H1 (cell line): ENCODE measurements around the gene NUP85. TPM values are rescaled to one million over a fixed set of nuclear protein-coding genes. Genes with fewer than 3 reads are reported as not detected.

ENCODE experiments used
- CTCF ChIA-PET: fragments of 300-600 bp; sonication (Branson Sonifier 250); formaldehyde crosslinking; loops from one replicate; lab custom pipeline; 2021; ENCODE audit not compliant: partially characterized antibody; lab: Charles Lee
- POLR2A ChIA-PET: fragments of 300-600 bp; sonication (Branson Sonifier 250); formaldehyde crosslinking; loops from one replicate; lab custom pipeline; 2021; ENCODE audit warnings: inconsistent platforms; ENCODE audit not compliant: partially characterized antibody; lab: Charles Lee
- DNase-seq, 2 experiments: peaks; one replicate each; pipeline versions ENCODE4 v3.0.0 to v3.0.0-alpha.2; 2010 to 2022; ENCODE audit warnings: low spot score in 2 of 2, low read depth in 1 of 2, mixed read lengths in 1 of 2
- FAIRE-seq: peaks from 2 replicates; lab custom pipeline; 2011; peaks lifted over from hg19 to GRCh38; lab: Jason Lieb, UNC
- H2AFZ ChIP-seq: 2 replicates; pipeline ENCODE4 v1.8.1; 2012; ENCODE audit warnings: low read length, inconsistent platforms
- H2AK5ac ChIP-seq: 2 replicates; pipeline ENCODE4 v1.6.1; 2013; ENCODE audit warnings: low read depth, low read length
- H2BK120ac ChIP-seq: replicated peaks from 2 replicates; pipeline ENCODE3; 2013; ENCODE audit warnings: low read depth, low read length, inconsistent platforms
- H2BK12ac ChIP-seq: 2 replicates; pipeline ENCODE4 v1.6.1; 2013; ENCODE audit warnings: low read depth, low read length
- H2BK15ac ChIP-seq: 2 replicates; pipeline ENCODE4 v1.6.1; 2013; ENCODE audit warnings: low read length
- H2BK20ac ChIP-seq: 2 replicates; pipeline ENCODE4 v1.6.1; 2013; ENCODE audit warnings: low read length
- H2BK5ac ChIP-seq: 2 replicates; pipeline ENCODE4 v1.6.1; 2013; ENCODE audit warnings: low read depth, low read length
- H3K14ac ChIP-seq: 2 replicates; pipeline ENCODE4 v1.6.1; 2013; ENCODE audit warnings: inconsistent platforms; ENCODE audit not compliant: insufficient read length
- H3K18ac ChIP-seq: 2 replicates; pipeline ENCODE4 v1.6.1; 2013; ENCODE audit warnings: low read length; ENCODE audit errors: extremely low read depth
- H3K23ac ChIP-seq: 2 replicates; pipeline ENCODE4 v1.6.1; 2013; ENCODE audit warnings: inconsistent platforms; ENCODE audit not compliant: insufficient read length
- H3K23me2 ChIP-seq: 2 replicates; pipeline ENCODE4 v1.6.1; 2013; ENCODE audit warnings: low read depth, low read length
- H3K27ac ChIP-seq: 2 replicates; pipeline ENCODE4 v1.6.1; 2011; ENCODE audit warnings: low read depth, low read length, inconsistent platforms
- H3K27me3 ChIP-seq, 4 experiments: replicated peaks in 1 of 4; 1 replicate in 1 of 4; 2 replicates in 3 of 4; pipeline versions ENCODE4 v1.6.1 to v1.8.1; 2011 to 2013; ENCODE audit warnings: low read length in 3 of 4, mild to moderate bottlenecking in 3 of 4, inconsistent platforms in 2 of 4, mixed read lengths in 2 of 4, moderate library complexity in 1 of 4; ENCODE audit not compliant: control insufficient read depth in 3 of 4, insufficient read depth in 3 of 4; ENCODE audit errors: extremely low read depth in 1 of 4
- H3K36me3 ChIP-seq, 4 experiments: 2 replicates each; pipeline versions ENCODE4 v1.6.1 to v1.8.1; 2011 to 2013; ENCODE audit warnings: mild to moderate bottlenecking in 4 of 4, low read length in 3 of 4, moderate library complexity in 2 of 4, control low read depth in 1 of 4, inconsistent platforms in 1 of 4; ENCODE audit not compliant: insufficient read depth in 4 of 4, control insufficient read depth in 2 of 4
- H3K4ac ChIP-seq: replicated peaks from 2 replicates; pipeline ENCODE3; 2013; ENCODE audit warnings: low read length, low read depth, mixed read lengths, inconsistent platforms; ENCODE audit not compliant: insufficient read length
- H3K4me1 ChIP-seq, 4 experiments: replicated peaks in 1 of 4; 1 replicate in 1 of 4; 2 replicates in 3 of 4; pipeline versions ENCODE4 v1.6.1 to v1.8.1; 2011 to 2013; ENCODE audit warnings: low read length in 3 of 4, inconsistent platforms in 2 of 4, mixed read lengths in 1 of 4; ENCODE audit not compliant: insufficient read depth in 4 of 4, control insufficient read depth in 3 of 4
- H3K4me2 ChIP-seq, 2 experiments: 2 replicates each; pipeline versions ENCODE4 v1.6.1 to v1.8.1; 2011 to 2013; ENCODE audit warnings: low read depth in 2 of 2, low read length in 2 of 2, control low read depth in 1 of 2, inconsistent platforms in 1 of 2, mild to moderate bottlenecking in 1 of 2; ENCODE audit not compliant: insufficient read depth in 1 of 2
- H3K4me3 ChIP-seq, 4 experiments: fragments of 200-600, 300-600 bp in 1 of 4; sonication (generic), shearing (Covaris generic), sonication (Bioruptor Twin) in 1 of 4; 2 replicates each; pipeline versions ENCODE4 v1.5.1 to v1.8.1; 2011 to 2016; ENCODE audit warnings: low read length in 4 of 4, low read depth in 3 of 4, control low read depth in 2 of 4, inconsistent platforms in 2 of 4, mild to moderate bottlenecking in 2 of 4, mixed read lengths in 1 of 4, moderate library complexity in 1 of 4; ENCODE audit not compliant: insufficient read depth in 2 of 4; ENCODE audit errors: extremely low read depth in 1 of 4
- H3K56ac ChIP-seq: replicated peaks from 2 replicates; pipeline ENCODE3; 2013; ENCODE audit warnings: low read depth, mild to moderate bottlenecking, mixed read lengths, low read length, inconsistent platforms; ENCODE audit not compliant: insufficient read length
- H3K79me1 ChIP-seq: 2 replicates; pipeline ENCODE4 v1.6.1; 2013; ENCODE audit warnings: low read depth, low read length, control low read depth
- H3K79me2 ChIP-seq, 2 experiments: 2 replicates each; pipeline versions ENCODE4 v1.6.1 to v1.8.1; 2012 to 2013; ENCODE audit warnings: low read length in 2 of 2, mild to moderate bottlenecking in 2 of 2, inconsistent platforms in 1 of 2; ENCODE audit not compliant: insufficient read depth in 2 of 2, control insufficient read depth in 1 of 2
- H3K9ac ChIP-seq, 4 experiments: replicated peaks in 1 of 4; 1 replicate in 1 of 4; 2 replicates in 3 of 4; pipeline versions ENCODE4 v1.6.1 to v1.8.1; 2011 to 2013; ENCODE audit warnings: low read depth in 3 of 4, low read length in 3 of 4, control low read depth in 2 of 4, mild to moderate bottlenecking in 2 of 4, moderate library complexity in 2 of 4, inconsistent platforms in 1 of 4; ENCODE audit errors: extremely low read depth in 1 of 4
- H3K9me3 ChIP-seq, 2 experiments: 2 replicates each; pipeline versions ENCODE4 v1.6.1 to v1.8.1; 2012 to 2013; ENCODE audit warnings: mild to moderate bottlenecking in 2 of 2, moderate library complexity in 2 of 2, control low read depth in 1 of 2, inconsistent platforms in 1 of 2, low read depth in 1 of 2, low read length in 1 of 2, mixed read lengths in 1 of 2; ENCODE audit not compliant: insufficient read depth in 2 of 2
- H4K20me1 ChIP-seq, 2 experiments: replicated peaks in 1 of 2; 2 replicates each; pipeline versions ENCODE3 to v1.8.1; 2011 to 2013; ENCODE audit warnings: inconsistent platforms in 2 of 2, low read length in 2 of 2, mild to moderate bottlenecking in 1 of 2; ENCODE audit not compliant: insufficient read depth in 2 of 2, control insufficient read depth in 1 of 2
- H4K5ac ChIP-seq: 2 replicates; pipeline ENCODE4 v1.6.1; 2013; ENCODE audit warnings: low read length, low read depth, mixed read lengths, inconsistent platforms; ENCODE audit not compliant: insufficient read length
- H4K8ac ChIP-seq: 2 replicates; pipeline ENCODE4 v1.8.0; 2013; ENCODE audit warnings: mild to moderate bottlenecking, moderate library complexity, low read length, inconsistent platforms; ENCODE audit not compliant: insufficient read depth; ENCODE audit errors: extremely low read depth
- H4K91ac ChIP-seq: replicated peaks from 2 replicates; pipeline ENCODE3; 2013; ENCODE audit warnings: low read length, mixed read lengths, inconsistent platforms; ENCODE audit not compliant: insufficient read length
- ASH2L ChIP-seq: fragments of 200-600, 300-600 bp; sonication (generic); IDR thresholded peaks from one replicate; pipeline ENCODE4 v1.7.1; 2017; ENCODE audit warnings: low read length
- CHD1 ChIP-seq: IDR thresholded peaks from 2 replicates; pipeline ENCODE4 v1.6.1; 2012; ENCODE audit warnings: low read depth, low read length, improper control_type of control experiment
- PHF8 ChIP-seq: fragments of 200-600 bp; sonication (generic); conservative IDR thresholded peaks from 2 replicates; pipeline ENCODE4 v1.7.1; 2012; ENCODE audit warnings: low read depth, mild to moderate bottlenecking, inconsistent platforms, low read length, moderate library complexity
- POLR2A ChIP-seq, 2 experiments: IDR thresholded peaks; 1 replicate in 1 of 2; 2 replicates in 1 of 2; pipeline ENCODE4 v1.6.1; 2011; ENCODE audit warnings: low read depth in 2 of 2, low read length in 2 of 2, mild to moderate bottlenecking in 2 of 2; ENCODE audit errors: control extremely low read depth in 1 of 2
- POU5F1 ChIP-seq: IDR thresholded peaks from 2 replicates; pipeline ENCODE4 v1.6.1; 2011; ENCODE audit warnings: low read depth, mild to moderate bottlenecking, low read length, moderate library complexity
- RNF2 ChIP-seq: fragments of 200-900, 300-1000 bp; sonication (generic); IDR thresholded peaks from 2 replicates; pipeline ENCODE4 v1.7.1; 2016; ENCODE audit warnings: borderline replicate concordance, low read depth, mild to moderate bottlenecking, antibody characterized with exemption, low read length; ENCODE audit not compliant: poor library complexity, severe bottlenecking; ENCODE audit errors: missing control alignments
- SIN3A ChIP-seq, 2 experiments: IDR thresholded peaks in 1 of 2; conservative IDR thresholded peaks in 1 of 2; 2 replicates each; pipeline ENCODE4 v1.6.1; 2011 to 2012; ENCODE audit warnings: low read length in 2 of 2, improper control_type of control experiment in 1 of 2, low read depth in 1 of 2, mild to moderate bottlenecking in 1 of 2
- SIX5 ChIP-seq: IDR thresholded peaks from 2 replicates; pipeline ENCODE4 v1.6.1; 2011; ENCODE audit warnings: mild to moderate bottlenecking, low read depth, low read length
- SP2 ChIP-seq: IDR thresholded peaks from 2 replicates; pipeline ENCODE4 v1.6.1; 2012; ENCODE audit warnings: mild to moderate bottlenecking, low read length, inconsistent platforms
- TAF1 ChIP-seq: IDR thresholded peaks from 2 replicates; pipeline ENCODE4 v1.6.1; 2011; ENCODE audit warnings: mild to moderate bottlenecking, low read depth, low read length
- TCF12 ChIP-seq: IDR thresholded peaks from 2 replicates; pipeline ENCODE4 v1.6.1; 2011; ENCODE audit warnings: low read depth, mild to moderate bottlenecking, low read length
- WGBS, 2 experiments: shearing (Covaris generic) in 1 of 2; methylation state at CpG; one replicate each; pipeline versions ENCODE4 v1.1.6 to v1.1.7; 2013 to 2015; ENCODE audit warnings: low lambda C conversion rate in 2 of 2, mixed read lengths in 2 of 2, inconsistent platforms in 1 of 2, low coverage in 1 of 2, missing lambda C conversion rate in 1 of 2; ENCODE audit not compliant: insufficient replicate concordance in 2 of 2, insufficient coverage in 1 of 2, insufficient read length in 1 of 2; ENCODE audit errors: extremely low coverage in 1 of 2, missing lambda C conversion rate in 1 of 2; 5-methylcytosine and 5-hydroxymethylcytosine counted together
- polyA plus RNA-seq, 7 experiments: library from polyadenylated mRNA; depleted of rRNA in 3 of 7; stranded (reverse) in 5 of 7; unstranded in 2 of 7; fragments of >200 nt in 5 of 7; fragments of 200-250 nt in 2 of 7; gene quantifications; 1 replicate in 5 of 7; 2 replicates in 1 of 7; 4 replicates in 1 of 7; pipeline versions ENCODE4 v1.2.1 to v1.2.3, GENCODE V29; 2011 to 2013; ENCODE audit warnings: missing spikeins in 2 of 7, mixed read lengths in 2 of 7
- total RNA-seq: library from RNA; stranded (reverse); fragmentation: NEBNext Ultra II Directional; extraction: Animal tissue kit (Norgen Biotek cat#: 25700); gene quantifications from 2 replicates; pipeline ENCODE4 v1.2.1, GENCODE V29; 2021
- TF ChIP-seq, protein P1 (sequence below): IDR thresholded peaks from 2 replicates; pipeline ENCODE4 v1.6.1; 2012; ENCODE audit warnings: inconsistent platforms
- TF ChIP-seq, protein P2 (sequence below): IDR thresholded peaks from 2 replicates; pipeline ENCODE4 v1.6.1; 2011; ENCODE audit warnings: low read depth, mild to moderate bottlenecking, low read length; ENCODE audit not compliant: insufficient read depth

The NUP85 gene
- total and polyA plus RNA-seq, 2 of the 8 experiments (the other 6 are each of a cell fraction or from before 2014, with no cell fraction given), result 98.5 to 154 TPM

DNA sequence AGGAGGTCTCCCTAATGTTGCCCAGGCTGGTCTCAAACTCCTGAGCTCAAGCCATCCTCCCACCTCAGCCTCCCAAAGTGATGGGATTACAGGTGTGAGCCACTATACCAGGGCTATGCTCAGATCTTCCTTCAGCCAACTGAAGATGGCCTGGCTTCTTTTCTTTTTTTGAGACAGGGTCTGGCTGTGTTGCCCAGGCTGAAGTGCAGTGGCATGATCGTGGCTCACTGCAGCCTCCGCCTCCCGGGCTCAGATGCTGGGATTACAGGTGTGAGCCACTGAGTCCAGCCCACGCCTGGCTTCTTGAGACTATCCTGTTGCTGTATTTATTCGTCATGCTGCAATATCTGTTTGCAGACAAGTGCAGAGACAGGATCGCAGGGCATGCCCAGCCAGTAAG lies 79.6 kb downstream of the NUP85 start:
- Histone ChIP-seq H3K27ac (no peak overlapping the region), H2BK12ac (no peak overlapping the region), H2BK15ac (no peak overlapping the region), H3K9ac (no peak overlapping the region), H2AFZ (no peak overlapping the region), H4K8ac (no peak overlapping the region), H3K27me3 (no peaks in the 10 kb centered on the region; a peak in 2 of 7 replicates), H4K91ac (no peak overlapping the region), H2BK5ac (no peak overlapping the region), H3K79me2 (0 out of 4 replicates have a peak, but pooled peaks cover 0 to 2% of the 10 kb centered on the region in 2 experiments), H3K4me1 (no peaks in the 10 kb centered on the region; a peak in 3 of 7 replicates), H3K56ac (no peak overlapping the region), H2BK120ac (no peak overlapping the region), H3K4ac (no peak overlapping the region), H2BK20ac (no peak overlapping the region), H4K5ac (no peak overlapping the region), H3K4me2 (no peak overlapping the region), H3K23me2 (peaks cover 4% of the 10 kb centered on the region; the same call in 1 of the 2 replicates), H3K14ac (no peak overlapping the region), H3K36me3 (peaks cover 5 to 10% (median 9%) of the 10 kb centered on the region in 4 experiments; a peak in 5 of 8 replicates), H3K9me3 (no peaks in the 10 kb centered on the region), H2AK5ac (no peak overlapping the region), H3K18ac (no peak overlapping the region), H3K23ac (no peak overlapping the region), H4K20me1 (peaks cover 0 to 3% of the 10 kb centered on the region in 2 experiments), H3K4me3 (no peak overlapping the region), H3K79me1 (no peaks in the 10 kb centered on the region; the same call in none of the 2 replicates)
- WGBS, 2 experiments, result 79% methylated on average over 6 of the region's 6 CpGs; no CpG with 5 or more reads in 1 of the 2 experiments
- no peak for DNase-seq
- FAIRE-seq, result no peak
- ChIA-PET POLR2A (interaction anchor here (1.6 to 2.1 kb wide), 2 partner anchors 10 to 23 kb away, joined by 5 to 8 read pairs; partner anchors contain the start of genes GGA3 and MRPS7), CTCF (interaction anchor here (0.7 to 3.7 kb wide), 14 partner anchors 9 to 171 kb away, joined by 3 to 30 read pairs (median 4); partner anchors contain the start of genes GGA3, MIF4GD and MRPS7)
- TF ChIP-seq, protein P1, sequence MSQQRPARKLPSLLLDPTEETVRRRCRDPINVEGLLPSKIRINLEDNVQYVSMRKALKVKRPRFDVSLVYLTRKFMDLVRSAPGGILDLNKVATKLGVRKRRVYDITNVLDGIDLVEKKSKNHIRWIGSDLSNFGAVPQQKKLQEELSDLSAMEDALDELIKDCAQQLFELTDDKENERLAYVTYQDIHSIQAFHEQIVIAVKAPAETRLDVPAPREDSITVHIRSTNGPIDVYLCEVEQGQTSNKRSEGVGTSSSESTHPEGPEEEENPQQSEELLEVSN, result no peak
- TF ChIP-seq SIN3A (conservative IDR thresholded peaks at IDR 0.05 in 1 of 2, IDR thresholded peaks at IDR 0.05 in 1 of 2; ENCODE audit: low read depth in 1 of 2, low read length in 2 of 2), result no peak
- no peak for TF ChIP-seq CHD1
- no peak for TF ChIP-seq PHF8
- TF ChIP-seq RNF2, result no peak
- TF ChIP-seq, protein P2, sequence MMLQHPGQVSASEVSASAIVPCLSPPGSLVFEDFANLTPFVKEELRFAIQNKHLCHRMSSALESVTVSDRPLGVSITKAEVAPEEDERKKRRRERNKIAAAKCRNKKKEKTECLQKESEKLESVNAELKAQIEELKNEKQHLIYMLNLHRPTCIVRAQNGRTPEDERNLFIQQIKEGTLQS, result no peak
- no peak for TF ChIP-seq ASH2L
- TF ChIP-seq SP2, result no peak
- TF ChIP-seq TCF12, result no peak
- TF ChIP-seq POLR2A (IDR thresholded peaks at IDR 0.05; ENCODE audit: control extremely low read depth in 1 of 2, low read depth in 2 of 2, low read length in 2 of 2), result no peak
- no peak for TF ChIP-seq TAF1
- no peak for TF ChIP-seq POU5F1
- no peak for TF ChIP-seq SIX5
